Body of pancreas (tissue), 4 donors: ENCODE measurements around the gene WBP1L. TPM values are rescaled to one million over a fixed set of nuclear protein-coding genes. Genes with fewer than 3 reads are reported as not detected.

Experiments used
- ATAC-seq: fragments of 150-250 bp; one replicate; pipeline ENCODE4 v1.9.1; 2016
- DNase-seq, 4 donors: peaks; one replicate each; pipeline ENCODE4 v3.0.0-alpha.2; 2019
- H3K27ac ChIP-seq, 4 donors: fragments of 200-600 bp; sonication (generic); 1 replicate in 3 of 4; 2 replicates in 1 of 4; pipeline versions ENCODE4 v1.5.1 to v1.6.1; 2016 to 2019; ENCODE audit warnings: mild to moderate bottlenecking in 1 of 4, mixed read lengths in 1 of 4, moderate library complexity in 1 of 4
- H3K27me3 ChIP-seq, 2 donors: fragments of 200-600 bp; sonication (generic); one replicate each; pipeline ENCODE4 v1.6.0; 2016; ENCODE audit warnings: mild to moderate bottlenecking in 1 of 2
- H3K36me3 ChIP-seq, 2 donors: fragments of 200-600 bp; sonication (generic); replicated peaks in 1 of 2; 2 replicates each; pipeline ENCODE4 v1.5.1; 2016; ENCODE audit warnings: low read depth in 2 of 2; ENCODE audit not compliant: insufficient read depth in 1 of 2
- H3K4me1 ChIP-seq: fragments of 200-600 bp; sonication (generic); one replicate; pipeline ENCODE4 v1.6.0; 2016
- H3K4me3 ChIP-seq, 2 donors: fragments of 200-600 bp; sonication (generic); 1 replicate in 1 of 2; 2 replicates in 1 of 2; pipeline ENCODE4 v1.5.1; 2016 to 2019
- H3K9me3 ChIP-seq, 3 donors: fragments of 200-600 bp; sonication (generic); 1 replicate in 2 of 3; 2 replicates in 1 of 3; pipeline ENCODE4 v1.5.1; 2016
- CTCF ChIP-seq, 7 experiments: fragments of 450-650 bp in 4 of 7; fragments of 200-600 bp in 3 of 7; sonication (generic) in 3 of 7; IDR thresholded peaks; one replicate each; pipeline ENCODE4 v1.5.1; 2016 to 2019; ENCODE audit warnings: antibody characterized with exemption in 7 of 7
- POLR2A ChIP-seq, 3 donors: fragments of 450-650 bp; IDR thresholded peaks; one replicate each; pipeline ENCODE4 v1.6.1; 2016; ENCODE audit warnings: antibody characterized with exemption in 3 of 3, mild to moderate bottlenecking in 2 of 3
- WGBS, 2 donors: methylation state at CpG; one replicate each; pipeline ENCODE4 v1.1.5; 2017; 5-methylcytosine and 5-hydroxymethylcytosine counted together
- intact Hi-C: fragments of 100-400 bp; cut with DNase I; formaldehyde crosslinking; loops from one replicate; pipeline ENCODE4 v1.15.1; 2023
- small RNA-seq: library from RNA; depleted of rRNA; stranded (forward); fragments of <200 nt; gene quantifications from one replicate; pipeline ENCODE3, GENCODE V24; 2016
- total RNA-seq, 2 donors: library from RNA; depleted of rRNA; stranded (reverse); fragments of >200 nt; gene quantifications; one replicate each; pipeline ENCODE4 v1.1.0, GENCODE V29; 2016

WBP1L gene
- total RNA-seq, 2 donors from 2014 or later, result 30.6 to 55.4 TPM

DNA sequence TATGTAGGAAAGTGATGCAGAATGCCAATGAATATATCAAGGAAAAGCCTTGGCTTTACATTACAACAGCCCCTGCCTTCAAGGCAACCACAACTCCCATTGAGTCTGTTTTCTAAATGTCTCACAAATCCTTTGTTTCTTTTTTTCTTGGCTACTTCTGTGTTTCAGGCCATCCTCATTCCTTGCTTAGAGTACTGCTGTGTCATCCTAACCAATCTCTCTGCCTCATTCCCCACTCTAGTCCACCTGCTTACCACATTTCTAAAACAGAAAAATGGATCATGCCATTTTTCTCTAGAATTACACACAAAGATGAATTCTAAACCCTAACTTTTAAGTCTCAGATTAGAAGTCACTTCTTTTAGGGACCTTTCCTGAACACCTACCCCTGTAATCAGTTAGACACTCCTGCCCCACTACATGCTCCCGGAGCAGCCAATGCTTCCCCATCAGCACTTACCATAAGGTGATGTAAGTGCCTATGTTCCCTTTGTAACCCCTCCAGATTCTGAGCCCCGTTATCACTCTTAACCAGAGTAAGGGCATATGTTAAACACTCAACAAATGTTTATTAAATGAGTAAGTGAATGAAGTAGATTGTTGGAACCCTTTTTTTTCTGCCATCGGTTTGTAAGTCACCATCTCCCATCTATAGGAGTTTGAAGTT lies 113.1 kb downstream of the WBP1L start:
- H3K36me3 ChIP-seq, result no peaks in the 10 kb centered on the region
- DNase-seq (no peak), ATAC-seq (no peak)
- no peaks in the 10 kb centered on the region for H3K9me3 ChIP-seq
- TF ChIP-seq CTCF (IDR thresholded peaks at IDR 0.05), result no peak
- no peak for TF ChIP-seq POLR2A (IDR thresholded peaks at IDR 0.05)
- WGBS, 2 donors, result 86% methylated on average over 3 of the region's 3 CpGs
- intact Hi-C loops, result no loop called here
- H3K27ac ChIP-seq, result no peak overlapping the region
- no peak overlapping the region for H3K4me3 ChIP-seq
- H3K27me3 ChIP-seq, result no peaks in the 10 kb centered on the region
- H3K4me1 ChIP-seq, result peaks cover 36% of the 10 kb centered on the region

GRCh38 chr10:102859911-102860310 lies 116.2 kb downstream of the WBP1L start:
- no peak overlapping the region for H3K4me3 ChIP-seq
- no peaks in the 10 kb centered on the region for H3K9me3 ChIP-seq
- H3K27ac ChIP-seq, result peak overlapping the region; percentile 18 to 65 (median 38)
- ATAC-seq (peak; percentile 89), DNase-seq (peak; percentile 78 to 91 (median 87))
- no peaks in the 10 kb centered on the region for H3K27me3 ChIP-seq
- WGBS, 2 donors, result 36 to 43% methylated on average over 2 of the region's 2 CpGs
- peaks cover 40% of the 10 kb centered on the region for H3K4me1 ChIP-seq
- peaks cover 0 to 2% of the 10 kb centered on the region in 2 donors for H3K36me3 ChIP-seq
- no peak for TF ChIP-seq POLR2A (IDR thresholded peaks at IDR 0.05)
- TF ChIP-seq CTCF (IDR thresholded peaks at IDR 0.05), result no peak
- intact Hi-C loops, result no loop called here

- no peak for DNase-seq
- Histone ChIP-seq H3K4me1 (peaks cover 28% of the 10 kb centered on the region), H3K9me3 (no peaks in the 10 kb centered on the region), H3K4me3 (no peak overlapping the region), H3K27me3 (no peaks in the 10 kb centered on the region), H3K27ac (no peak overlapping the region), H3K36me3 (peaks cover 0 to 2% of the 10 kb centered on the region in 2 donors)
- TF ChIP-seq CTCF (IDR thresholded peaks at IDR 0.05) (no peak), POLR2A (IDR thresholded peaks at IDR 0.05) (no peak)
- intact Hi-C loops, result no loop called here
- 16% methylated on average over 2 of the region's 2 CpGs for WGBS, 2 donors
- peak; percentile 28 for ATAC-seq
Measured at GRCh38 chr10:102863660-102864059, 119.9 kb downstream of the WBP1L start.

- intact Hi-C loops, result no loop called here
- H3K27ac ChIP-seq, result no peak overlapping the region
- H3K27me3 ChIP-seq, result no peaks in the 10 kb centered on the region
- no peak for ATAC-seq
- peaks cover 22% of the 10 kb centered on the region for H3K4me1 ChIP-seq
- H3K4me3 ChIP-seq, result no peak overlapping the region
- 86 to 91% methylated on average over 3 of the region's 3 CpGs for WGBS, 2 donors
- TF ChIP-seq CTCF (IDR thresholded peaks at IDR 0.05) (no peak), POLR2A (IDR thresholded peaks at IDR 0.05) (no peak)
- no peaks in the 10 kb centered on the region for H3K9me3 ChIP-seq
- no peak for DNase-seq
- peaks cover 0 to 2% of the 10 kb centered on the region in 2 donors for H3K36me3 ChIP-seq
Measured at GRCh38 chr10:102865620-102866019, 121.9 kb downstream of the WBP1L start.

Small RNA genes lying within 50 kb of the gene (small RNA-seq; reads per million reads assigned to genes)
- not detected for gene RNU6-1231P

Other genes starting within 250 kb of the WBP1L start
- gene ACTR1A, start 241.2 kb upstream of the WBP1L start, total RNA-seq, result 10 to 100 TPM; 35.5 to 55.0 TPM
- gene SUFU, start 240.0 kb upstream of the WBP1L start, total RNA-seq, result 1 to 10 TPM; 3.1 to 6.6 TPM
- 100 to 1,000 TPM; 121 to 156 TPM for gene TRIM8, start 99.5 kb upstream of the WBP1L start, total RNA-seq
- gene ARL3, start 29.6 kb upstream of the WBP1L start, total RNA-seq, result 1 to 10 TPM; 1.8 to 4.0 TPM
- 1 to 10 TPM; 2.1 to 7.3 TPM for gene SFXN2, start 29.3 kb upstream of the WBP1L start, total RNA-seq
- not detected for gene CYP17A1, start 93.5 kb downstream of the WBP1L start, total RNA-seq
- 10 to 100 TPM; 12.9 to 13.2 TPM for gene BORCS7, start 110.3 kb downstream of the WBP1L start, total RNA-seq
- gene AS3MT, start 125.5 kb downstream of the WBP1L start, total RNA-seq, result 1 to 10 TPM; 4.0 to 4.7 TPM
- gene CNNM2, start 174.3 kb downstream of the WBP1L start, total RNA-seq, result 1 to 10 TPM; 3.4 to 5.3 TPM